Measurements from ENCODE around the gene CNTNAP2.

- no peak for TF ChIP-seq CTCF (IDR thresholded peaks at IDR 0.05; ENCODE audit: insufficient read depth, low read length, poor library complexity, severe bottlenecking)
- TF ChIP-seq EZH2phosphoT487 (conservative IDR thresholded peaks at IDR 0.05; ENCODE audit: low read length) = no peak
Measured at GRCh38 chr7:148020679-148021078, 1904.1 kb downstream of the CNTNAP2 start.
